ENCODE data around the gene PDZD4. TPM values are rescaled to one million over a fixed set of nuclear protein-coding genes. Genes with fewer than 3 reads are reported as not detected.

Gene PDZD4
- total RNA-seq, 4 donors from 2014 or later, result 2.0 to 6.6 (median 4.2) TPM

- intact Hi-C loops (cut with DNase I; ENCODE audit: low total_unique reads), result no loop called here
- 51% methylated on average over 5 of the region's 5 CpGs; no CpG with 5 or more reads in 1 of the 2 donors for WGBS, 2 donors (ENCODE audit: low coverage in 1 of 2)
- in situ Hi-C loops (cut with MboI; ENCODE audit: low pct_ligation_motif_present in 1 of 4, low pct_unique_long_range_greater_than_20kb in 1 of 4, low sequenced_read_pairs in 3 of 4), result no loop called here
- no peak for DNase-seq
- no peaks in the 10 kb centered on the region for H3K36me3 ChIP-seq
- H3K4me3 ChIP-seq, result no peak overlapping the region
- H3K27me3 ChIP-seq, result peaks cover 29% of the 10 kb centered on the region
- H3K4me1 ChIP-seq, result no peaks in the 10 kb centered on the region
- H3K27ac ChIP-seq, result no peak overlapping the region
- no peak for TF ChIP-seq POLR2AphosphoS5 (IDR thresholded peaks at IDR 0.05)
- no peak for TF ChIP-seq POLR2A (IDR thresholded peaks at IDR 0.05)
- TF ChIP-seq, protein P1, sequence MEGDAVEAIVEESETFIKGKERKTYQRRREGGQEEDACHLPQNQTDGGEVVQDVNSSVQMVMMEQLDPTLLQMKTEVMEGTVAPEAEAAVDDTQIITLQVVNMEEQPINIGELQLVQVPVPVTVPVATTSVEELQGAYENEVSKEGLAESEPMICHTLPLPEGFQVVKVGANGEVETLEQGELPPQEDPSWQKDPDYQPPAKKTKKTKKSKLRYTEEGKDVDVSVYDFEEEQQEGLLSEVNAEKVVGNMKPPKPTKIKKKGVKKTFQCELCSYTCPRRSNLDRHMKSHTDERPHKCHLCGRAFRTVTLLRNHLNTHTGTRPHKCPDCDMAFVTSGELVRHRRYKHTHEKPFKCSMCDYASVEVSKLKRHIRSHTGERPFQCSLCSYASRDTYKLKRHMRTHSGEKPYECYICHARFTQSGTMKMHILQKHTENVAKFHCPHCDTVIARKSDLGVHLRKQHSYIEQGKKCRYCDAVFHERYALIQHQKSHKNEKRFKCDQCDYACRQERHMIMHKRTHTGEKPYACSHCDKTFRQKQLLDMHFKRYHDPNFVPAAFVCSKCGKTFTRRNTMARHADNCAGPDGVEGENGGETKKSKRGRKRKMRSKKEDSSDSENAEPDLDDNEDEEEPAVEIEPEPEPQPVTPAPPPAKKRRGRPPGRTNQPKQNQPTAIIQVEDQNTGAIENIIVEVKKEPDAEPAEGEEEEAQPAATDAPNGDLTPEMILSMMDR (IDR thresholded peaks at IDR 0.05), result no peak
- no peak for TF ChIP-seq EP300 (IDR thresholded peaks at IDR 0.05; ENCODE audit: low read depth)
- H3K9me3 ChIP-seq, result no peaks in the 10 kb centered on the region
Measured at GRCh38 chrX:153878345-153878744, 48.0 kb upstream of the PDZD4 start.

GRCh38 chrX:153877571-153878261 lies 47.4 kb upstream of the PDZD4 start:
- Histone ChIP-seq H3K36me3 (no peaks in the 10 kb centered on the region), H3K27ac (no peak overlapping the region), H3K9me3 (no peaks in the 10 kb centered on the region), H3K4me1 (no peaks in the 10 kb centered on the region), H3K27me3 (peaks cover 22% of the 10 kb centered on the region), H3K4me3 (no peak overlapping the region)
- in situ Hi-C loops (cut with MboI; ENCODE audit: low pct_ligation_motif_present in 1 of 4, low pct_unique_long_range_greater_than_20kb in 1 of 4, low sequenced_read_pairs in 3 of 4) (no loop called here), intact Hi-C loops (cut with DNase I; ENCODE audit: low total_unique reads) (no loop called here)
- DNase-seq, result no peak
- 79% methylated on average over 8 of the region's 8 CpGs; no CpG with 5 or more reads in 1 of the 2 donors for WGBS, 2 donors (ENCODE audit: low coverage in 1 of 2)
- no peak for TF ChIP-seq POLR2AphosphoS5 (IDR thresholded peaks at IDR 0.05)
- no peak for TF ChIP-seq POLR2A (IDR thresholded peaks at IDR 0.05)
- no peak for TF ChIP-seq EP300 (IDR thresholded peaks at IDR 0.05; ENCODE audit: low read depth)
- TF ChIP-seq, protein P1 (IDR thresholded peaks at IDR 0.05), result no peak

DNA sequence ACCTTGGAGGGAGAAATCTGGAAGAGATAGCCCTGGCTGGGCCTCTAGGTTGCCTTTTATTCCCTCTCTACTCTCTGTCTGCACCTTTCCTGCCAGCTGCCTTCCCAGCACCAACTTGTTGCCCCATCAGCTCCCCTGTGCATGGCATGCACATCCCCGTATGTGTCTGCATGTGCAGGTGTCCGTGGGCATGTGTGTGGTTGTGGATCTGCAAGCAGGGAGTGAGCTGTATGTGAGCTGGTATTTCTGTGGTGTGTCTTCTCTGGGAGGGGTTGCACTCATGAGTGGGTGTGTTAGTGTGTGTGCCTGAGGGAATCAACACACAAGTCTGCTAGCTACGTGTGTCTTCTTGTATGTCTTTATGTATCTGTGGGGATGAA lies 45.8 kb upstream of the PDZD4 start:
- H3K27me3 ChIP-seq, result peaks cover 11% of the 10 kb centered on the region
- H3K4me1 ChIP-seq, result no peaks in the 10 kb centered on the region
- in situ Hi-C loops (cut with MboI; ENCODE audit: low pct_ligation_motif_present in 1 of 4, low pct_unique_long_range_greater_than_20kb in 1 of 4, low sequenced_read_pairs in 3 of 4) (no loop called here), intact Hi-C loops (cut with DNase I; ENCODE audit: low total_unique reads) (no loop called here)
- H3K4me3 ChIP-seq, result no peak overlapping the region
- 74% methylated on average over 3 of the region's 3 CpGs; no CpG with 5 or more reads in 1 of the 2 donors for WGBS, 2 donors (ENCODE audit: low coverage in 1 of 2)
- H3K36me3 ChIP-seq, result no peaks in the 10 kb centered on the region
- no peaks in the 10 kb centered on the region for H3K9me3 ChIP-seq
- H3K27ac ChIP-seq, result no peak overlapping the region
- no peak for DNase-seq
- TF ChIP-seq POLR2AphosphoS5 (IDR thresholded peaks at IDR 0.05) (no peak), EP300 (IDR thresholded peaks at IDR 0.05; ENCODE audit: low read depth) (no peak), POLR2A (IDR thresholded peaks at IDR 0.05) (no peak)
- TF ChIP-seq, protein P1 (IDR thresholded peaks at IDR 0.05), result no peak

DNA sequence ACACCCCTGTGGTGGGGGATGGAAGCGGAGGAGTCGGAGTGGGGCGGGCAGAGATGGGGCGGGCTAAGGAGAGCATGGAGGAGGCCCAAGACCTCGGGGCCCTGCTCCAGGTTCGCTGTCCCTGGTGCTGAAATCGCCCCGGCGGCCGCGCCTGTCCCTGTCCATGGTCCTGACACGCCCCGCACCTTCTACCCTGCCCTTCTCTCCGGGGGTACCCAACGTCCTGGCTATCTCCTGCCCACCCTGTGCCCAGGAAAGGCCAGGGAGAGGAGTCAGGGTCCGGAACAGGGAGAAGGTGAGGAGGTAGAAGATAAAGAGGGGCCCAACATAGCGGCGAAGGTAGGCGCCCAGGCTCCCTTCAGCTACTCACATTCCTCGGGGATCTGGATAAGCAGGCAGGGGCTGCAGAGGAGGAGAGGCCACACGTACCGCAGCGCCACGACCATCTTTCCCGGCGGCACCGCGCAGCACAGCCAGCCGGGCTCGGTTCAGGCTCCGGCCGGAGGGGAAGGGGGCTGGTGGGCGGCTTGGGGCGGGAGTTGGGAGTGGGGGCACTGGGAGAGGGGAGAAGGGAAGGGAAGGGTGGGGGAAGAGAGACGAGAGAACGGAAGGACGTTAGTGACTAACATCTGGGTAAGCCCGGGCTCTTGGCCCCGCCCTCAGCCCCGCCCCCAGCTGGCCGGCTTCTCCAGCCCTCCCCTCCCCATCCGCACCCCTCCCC lies 45.2 kb upstream of the PDZD4 start:
- H3K36me3 ChIP-seq, result no peaks in the 10 kb centered on the region
- H3K4me1 ChIP-seq, result no peaks in the 10 kb centered on the region
- peaks cover 11% of the 10 kb centered on the region for H3K27me3 ChIP-seq
- no peak overlapping the region for H3K27ac ChIP-seq
- H3K4me3 ChIP-seq, result no peak overlapping the region
- WGBS, 2 donors (ENCODE audit: low coverage in 1 of 2), result 35% methylated on average over 36 of the region's 42 CpGs; no CpG with 5 or more reads in 1 of the 2 donors
- TF ChIP-seq EP300 (IDR thresholded peaks at IDR 0.05; ENCODE audit: low read depth), result no peak
- TF ChIP-seq POLR2AphosphoS5 (IDR thresholded peaks at IDR 0.05), result no peak
- TF ChIP-seq, protein P1 (IDR thresholded peaks at IDR 0.05), result no peak
- no peak for TF ChIP-seq POLR2A (IDR thresholded peaks at IDR 0.05)
- no peaks in the 10 kb centered on the region for H3K9me3 ChIP-seq
- in situ Hi-C loops (cut with MboI; ENCODE audit: low pct_ligation_motif_present in 1 of 4, low pct_unique_long_range_greater_than_20kb in 1 of 4, low sequenced_read_pairs in 3 of 4), result no loop called here
- DNase-seq, result peak; percentile 54
- intact Hi-C loops (cut with DNase I; ENCODE audit: low total_unique reads), result no loop called here

Data from transverse colon (tissue), 4 donors.